ENCODE data around the gene STARD9.
"Not testable (repeated sequence)": the region's sequence is repeated elsewhere in the genome, so short reads cannot be mapped to it uniquely, and the experiment has no call there.

The STARD9 gene

GRCh38 chr15:42575188-42576039 is at the start of gene STARD9:
Gene STARD9 (plus strand): TSS chr15:42575606. CDS start chr15:42575716, 110 bp downstream.
- peak; percentile 81 to 91 (median 85) for DNase-seq (ENCODE audit: low read depth in 2 of 3, low spot score in 2 of 3)

GRCh38 chr15:42528970-42529369 is 46.4 kb upstream of the STARD9 start:
- no peak for DNase-seq (ENCODE audit: low read depth in 2 of 3, low spot score in 2 of 3)

GRCh38 chr15:42533246-42533645 is 42.2 kb upstream of the STARD9 start:
- no peak for DNase-seq (ENCODE audit: low read depth in 2 of 3, low spot score in 2 of 3)

GRCh38 chr15:42544853-42545629 is 30.4 kb upstream of the STARD9 start:
- no peak for DNase-seq (ENCODE audit: low read depth in 2 of 3, low spot score in 2 of 3)

DNA sequence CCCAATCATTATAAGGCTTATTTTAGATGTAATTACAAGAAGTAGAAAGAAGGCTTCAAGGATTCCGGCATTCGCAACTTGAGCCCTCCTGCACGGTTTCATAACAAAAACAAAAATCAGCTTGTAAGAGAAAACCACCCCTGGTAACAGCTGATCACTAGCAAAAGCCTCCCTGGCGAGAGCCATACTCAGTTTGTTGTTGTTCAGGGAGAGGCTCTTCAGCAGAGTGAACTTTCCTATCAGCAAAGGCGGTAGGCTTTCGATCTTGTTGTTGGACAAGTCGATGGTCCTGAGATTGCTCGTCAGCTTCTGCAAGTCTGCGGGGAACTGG is 27.5 kb upstream of the STARD9 start:
- no peak for DNase-seq (ENCODE audit: low read depth in 2 of 3, low spot score in 2 of 3)

DNA sequence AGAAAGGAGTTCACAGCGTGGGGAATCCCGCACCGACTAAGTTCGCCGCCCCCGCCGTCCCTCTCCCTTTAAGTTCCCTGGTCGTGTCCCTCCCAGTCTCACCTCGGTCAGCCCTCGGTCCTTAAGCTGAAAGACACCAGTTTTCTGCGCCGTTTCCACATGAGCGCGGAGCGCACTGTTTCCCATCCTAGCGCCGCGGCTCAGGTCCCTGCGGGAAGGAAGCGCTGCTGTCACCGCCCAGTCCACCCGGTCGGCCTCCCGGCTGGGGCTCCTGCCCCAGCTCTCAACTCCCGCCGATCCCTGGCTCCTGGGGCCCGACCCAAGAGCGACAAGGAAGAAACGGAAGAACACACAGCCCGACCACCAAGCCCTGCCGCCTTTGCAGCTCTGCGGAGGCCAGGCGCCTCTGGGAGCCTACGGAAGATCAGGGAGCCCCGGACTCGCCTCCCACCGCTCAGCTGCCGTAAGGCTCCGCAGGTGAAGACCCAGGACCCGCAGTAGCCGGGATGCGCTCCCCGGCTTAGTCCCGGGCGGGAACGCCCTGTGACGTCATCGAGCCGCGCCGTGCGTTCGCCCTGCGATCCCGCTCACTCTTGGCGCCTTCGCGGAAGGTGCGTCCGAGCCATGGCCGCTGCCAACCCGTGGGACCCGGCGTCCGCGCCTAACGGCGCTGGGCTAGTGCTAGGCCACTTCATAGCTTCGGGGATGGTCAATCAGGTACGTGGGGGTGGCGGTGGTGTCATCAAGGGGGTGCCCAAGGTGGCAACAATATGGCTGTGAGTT is 27.0 kb upstream of the STARD9 start, which contains the start of the genes HAUS2 and LRRC57:
Gene HAUS2, plus strand, starts transcription at position 590 of the 783 bp plus-strand sequence. Its CDS starts 35 bp downstream, at position 625.
Gene LRRC57, minus strand, starts transcription at position 545 of the 783 bp plus-strand sequence. Its CDS starts 359 bp downstream, at position 186.
- peak; percentile 69 to 90 (median 81) for DNase-seq (ENCODE audit: low read depth in 2 of 3, low spot score in 2 of 3)

GRCh38 chr15:42549032-42549491 is 26.3 kb upstream of the STARD9 start:
- DNase-seq (ENCODE audit: low read depth in 2 of 3, low spot score in 2 of 3), result no peak

DNA sequence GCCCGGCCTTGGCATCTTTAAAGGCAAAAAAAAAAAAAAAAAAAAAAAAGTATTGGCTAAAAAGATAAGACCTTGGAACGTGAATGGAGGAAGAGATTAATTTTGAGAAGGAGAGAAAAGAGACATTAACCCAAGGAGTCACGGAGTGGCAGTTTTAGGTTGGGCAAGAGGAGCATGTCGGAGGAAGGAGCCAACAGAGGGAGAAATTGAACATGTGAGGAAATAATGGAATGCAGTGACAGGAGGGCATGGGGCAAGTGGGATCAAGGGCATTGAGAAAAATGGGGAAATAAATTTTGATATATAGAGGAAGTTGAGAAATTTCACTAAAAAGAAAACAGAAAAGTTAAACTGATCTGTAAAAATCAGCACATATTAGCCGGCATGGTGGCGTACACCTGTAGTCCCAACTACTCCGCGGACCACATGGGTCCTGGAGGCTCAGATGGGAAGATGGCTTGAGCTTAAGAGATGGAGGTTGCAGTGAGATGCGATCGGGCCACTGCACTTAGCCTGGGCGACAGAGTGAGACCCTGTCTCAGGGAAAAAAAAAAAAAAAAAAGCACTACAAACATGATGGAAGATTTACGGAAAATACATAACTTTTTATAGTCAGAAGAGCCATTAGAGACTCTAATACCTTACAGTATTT is 25.5 kb upstream of the STARD9 start:
- DNase-seq (ENCODE audit: low read depth in 2 of 3, low spot score in 2 of 3), result no peak

- no peak for DNase-seq (ENCODE audit: low read depth in 2 of 3, low spot score in 2 of 3)
These were observed 21.9 kb upstream of the STARD9 start for GRCh38 chr15:42553554-42553953.

GRCh38 chr15:42556550-42557207 is 18.7 kb upstream of the STARD9 start:
- DNase-seq (ENCODE audit: low read depth in 2 of 3, low spot score in 2 of 3), result not testable (repeated sequence)

DNA sequence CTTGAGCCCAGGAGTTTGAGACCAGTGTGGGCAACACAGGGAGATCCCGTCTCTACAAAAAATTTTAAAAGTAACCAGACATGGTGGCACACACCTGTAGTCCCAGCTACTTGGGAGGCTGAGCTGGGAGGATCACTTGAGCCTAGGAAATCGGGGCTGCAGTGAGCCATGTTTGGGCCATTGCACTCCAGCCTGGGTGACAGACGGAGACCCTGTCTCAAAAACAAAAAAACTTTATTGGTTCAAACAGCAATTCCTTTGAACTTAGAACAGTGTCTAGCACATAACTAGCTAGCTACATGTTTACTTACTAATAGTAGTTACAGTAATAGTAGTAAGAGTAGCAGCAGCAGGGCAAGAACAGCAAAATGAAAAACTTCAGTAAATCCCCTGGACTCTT is 16.7 kb upstream of the STARD9 start:
- DNase-seq (ENCODE audit: low read depth in 2 of 3, low spot score in 2 of 3), result no peak

DNA sequence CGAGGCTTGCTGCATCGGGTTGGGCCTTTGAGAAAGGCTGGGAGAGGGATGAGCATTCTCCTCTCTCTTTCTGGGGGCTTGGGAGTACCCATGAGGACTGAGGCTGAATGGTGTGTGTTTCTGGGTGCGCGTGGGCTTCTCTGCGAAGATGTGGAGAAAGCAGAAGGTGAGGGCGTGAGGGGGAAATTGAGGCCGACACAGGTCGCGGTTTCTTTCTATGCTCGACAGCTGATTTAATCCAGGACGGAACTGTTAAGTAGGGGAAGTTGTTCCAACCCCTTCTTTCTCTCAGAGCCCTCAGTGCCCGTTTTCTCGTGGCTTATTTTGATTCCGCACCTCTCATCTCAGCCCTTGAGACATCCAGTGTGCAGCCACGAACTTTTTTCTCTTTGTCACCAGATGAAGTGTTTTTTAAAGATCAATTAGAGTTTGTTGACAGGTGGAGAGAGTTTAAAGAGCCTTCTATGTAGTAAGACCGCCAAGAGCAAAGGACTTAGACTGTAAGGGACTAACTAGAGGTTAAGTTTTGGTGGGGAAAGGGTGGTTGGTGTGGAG is 711 bp downstream of the STARD9 start:
- no peak for DNase-seq (ENCODE audit: low read depth in 2 of 3, low spot score in 2 of 3)

DNA sequence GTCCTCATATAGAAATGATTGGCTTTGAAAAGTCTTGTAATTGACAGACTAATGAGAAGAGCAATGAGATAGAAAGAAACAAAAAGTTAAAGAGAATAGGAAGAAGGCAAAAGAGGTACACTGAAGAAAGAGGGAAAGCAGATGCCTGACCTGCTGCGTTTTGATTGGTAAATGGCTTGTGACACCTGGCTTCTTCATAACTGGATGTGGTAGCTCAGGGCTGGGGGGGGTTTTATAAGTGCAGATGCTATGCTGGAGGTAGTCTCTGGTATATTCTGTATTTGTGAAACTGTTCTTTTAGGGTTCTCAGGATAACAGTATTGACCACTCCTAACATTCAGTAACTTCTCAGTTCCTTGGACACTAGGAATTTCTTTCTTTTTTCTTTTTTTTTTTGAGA is 1.4 kb downstream of the STARD9 start:
- DNase-seq (ENCODE audit: low read depth in 2 of 3, low spot score in 2 of 3), result no peak

GRCh38 chr15:42577514-42578031 is 2.2 kb downstream of the STARD9 start:
- DNase-seq (ENCODE audit: low read depth in 2 of 3, low spot score in 2 of 3), result no peak

GRCh38 chr15:42578984-42579537 is 3.7 kb downstream of the STARD9 start:
- no peak for DNase-seq (ENCODE audit: low read depth in 2 of 3, low spot score in 2 of 3)

DNA sequence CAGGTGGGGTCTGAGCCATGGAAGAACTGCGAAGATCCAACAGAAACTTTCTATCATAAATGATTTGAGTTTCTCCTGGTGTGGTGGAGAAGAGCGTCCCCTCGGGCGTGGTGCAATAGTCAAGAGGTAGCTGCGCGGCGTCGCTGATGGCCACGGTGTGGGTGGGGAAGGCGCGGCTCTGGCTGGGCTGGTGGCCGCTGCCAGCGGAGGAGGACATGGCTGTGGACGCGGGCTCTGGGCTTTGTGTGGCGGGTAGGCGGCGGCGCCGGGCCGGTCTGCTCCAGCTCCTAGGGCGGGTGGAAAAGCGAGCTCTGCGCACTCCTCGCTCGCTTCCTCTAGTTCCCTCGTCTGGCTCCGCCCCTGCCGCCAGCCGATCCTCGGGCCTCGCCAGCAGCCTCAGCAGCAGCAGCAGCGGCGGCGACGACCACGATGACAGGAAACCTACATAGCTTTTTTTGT is 5.9 kb downstream of the STARD9 start:
- peak; percentile 24 to 57 (median 51) for DNase-seq (ENCODE audit: low read depth in 2 of 3, low spot score in 2 of 3)

- no peak for DNase-seq (ENCODE audit: low read depth in 2 of 3, low spot score in 2 of 3)
These were observed 7.4 kb downstream of the STARD9 start for GRCh38 chr15:42582569-42583375.

DNA sequence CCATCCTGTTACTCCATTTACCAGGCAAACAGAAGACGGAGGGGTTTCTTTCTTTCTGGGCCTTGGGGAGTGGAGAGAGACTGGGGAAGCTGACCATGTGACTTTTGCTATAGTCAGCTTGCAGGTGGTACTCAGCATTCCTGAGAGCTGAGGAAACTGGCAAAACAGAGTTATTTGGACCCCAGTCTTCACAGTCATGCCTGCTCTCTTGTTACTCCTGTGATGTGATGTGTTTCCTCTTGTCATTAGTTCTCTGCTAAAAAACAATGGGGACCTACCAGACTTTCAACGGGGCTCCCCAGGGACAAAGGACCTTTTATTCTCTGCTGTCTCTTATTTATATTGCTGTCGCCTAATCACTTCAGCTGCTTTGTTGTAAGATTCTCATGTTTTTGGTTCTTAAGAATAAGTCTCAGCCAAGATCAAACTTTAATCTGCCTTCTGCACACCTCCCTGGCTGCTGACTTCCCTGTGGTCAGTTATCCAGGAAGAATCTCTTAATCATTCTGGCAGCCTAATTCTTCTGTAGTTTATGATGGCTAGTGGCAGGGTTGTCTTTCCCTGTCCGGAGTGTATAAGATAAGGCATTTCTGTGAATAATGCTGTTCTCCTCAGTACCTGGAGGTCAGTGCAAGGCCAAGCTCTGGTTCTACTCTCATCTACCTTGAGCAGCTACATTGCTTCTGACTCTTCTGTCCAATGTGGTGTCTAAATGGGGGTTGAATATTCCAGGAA is 8.8 kb downstream of the STARD9 start:
- DNase-seq (ENCODE audit: low read depth in 2 of 3, low spot score in 2 of 3), result no peak

All from activated CD8-positive, alpha-beta memory T cell treated with anti-CD3 and anti-CD28 coated beads for 48 hours (primary cell).